ENCODE data around the gene ZFY.

GRCh38 chrY:3003516-3003830, 68.3 kb downstream of the ZFY start:
- TF ChIP-seq CTCF (IDR thresholded peaks at IDR 0.05; ENCODE audit: low read length) (no peak), EZH2 (optimal IDR thresholded peaks at IDR 0.05; ENCODE audit: low read depth, low read length) (no peak)
